Neutrophil (primary cell): ENCODE measurements around the gene CCDC78.

Experiments used
- H3K27ac ChIP-seq: fragments of 200-600 bp; sonication (generic); 2 replicates; pipeline ENCODE4 v1.5.1; 2016; ENCODE audit warnings: mild to moderate bottlenecking, moderate library complexity
- H3K27me3 ChIP-seq: fragments of 200-600 bp; sonication (generic); 2 replicates; pipeline ENCODE4 v1.6.0; 2016; ENCODE audit warnings: mild to moderate bottlenecking
- H3K36me3 ChIP-seq: fragments of 200-600 bp; sonication (generic); 2 replicates; pipeline ENCODE4 v1.5.1; 2017
- H3K4me1 ChIP-seq, 2 experiments: fragments of 200-600 bp in 1 of 2; sonication (generic) in 1 of 2; 1 replicate in 1 of 2; 2 replicates in 1 of 2; pipeline versions ENCODE4 v1.5.1 to v1.6.1; 2013 to 2016; ENCODE audit warnings: low read depth in 1 of 2, low read length in 1 of 2, mild to moderate bottlenecking in 1 of 2, moderate library complexity in 1 of 2; ENCODE audit not compliant: control insufficient read depth in 1 of 2, insufficient read depth in 1 of 2
- H3K4me3 ChIP-seq, 2 experiments: fragments of 200-600 bp in 1 of 2; sonication (generic) in 1 of 2; 1 replicate in 1 of 2; 2 replicates in 1 of 2; pipeline ENCODE4 v1.5.1; 2013 to 2016; ENCODE audit warnings: low read depth in 1 of 2, low read length in 1 of 2, mild to moderate bottlenecking in 1 of 2, moderate library complexity in 1 of 2
- H3K9me3 ChIP-seq: fragments of 200-600 bp; sonication (generic); 2 replicates; pipeline ENCODE4 v1.5.1; 2016
- CTCF ChIP-seq: fragments of 200-600 bp; sonication (generic); IDR thresholded peaks from 2 replicates; pipeline ENCODE4 v1.5.1; 2016; ENCODE audit warnings: antibody characterized with exemption

The CCDC78 gene

DNA sequence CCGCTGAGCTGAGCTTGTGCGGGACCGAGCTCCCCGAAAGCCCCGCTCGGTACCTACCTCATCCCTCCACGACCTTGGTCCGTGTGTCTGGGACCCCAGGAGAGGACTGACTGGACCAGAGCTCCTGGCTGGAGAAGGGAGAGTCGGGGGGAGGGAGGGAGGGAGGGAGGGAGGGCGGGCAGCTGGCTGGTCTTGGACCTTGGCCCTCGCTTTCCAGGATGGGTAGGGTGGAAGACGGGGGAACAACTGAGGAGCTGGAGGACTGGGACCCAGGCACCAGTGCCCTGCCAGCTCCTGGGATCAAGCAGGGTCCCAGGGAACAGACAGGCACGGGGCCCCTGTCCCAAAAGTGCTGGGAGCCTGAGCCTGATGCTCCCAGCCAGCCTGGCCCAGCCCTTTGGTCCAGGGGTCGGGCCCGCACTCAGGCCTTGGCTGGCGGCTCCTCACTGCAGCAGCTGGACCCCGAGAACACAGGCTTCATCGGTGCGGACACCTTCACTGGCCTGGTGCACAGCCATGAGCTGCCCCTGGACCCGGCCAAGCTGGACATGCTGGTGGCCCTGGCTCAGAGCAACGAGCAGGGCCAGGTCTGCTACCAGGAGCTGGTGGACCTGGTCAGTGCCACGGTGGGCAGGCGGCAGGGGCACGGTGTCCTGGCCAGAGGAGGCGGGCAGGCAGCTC is 50.2 kb downstream of the CCDC78 start:
- Histone ChIP-seq H3K4me3 (no peak overlapping the region), H3K36me3 (peaks cover 37% of the 10 kb centered on the region), H3K27me3 (peaks cover 44% of the 10 kb centered on the region), H3K27ac (no peak overlapping the region), H3K4me1 (peaks cover 17 to 46% of the 10 kb centered on the region in 2 experiments), H3K9me3 (no peaks in the 10 kb centered on the region)
- no peak for TF ChIP-seq CTCF

DNA sequence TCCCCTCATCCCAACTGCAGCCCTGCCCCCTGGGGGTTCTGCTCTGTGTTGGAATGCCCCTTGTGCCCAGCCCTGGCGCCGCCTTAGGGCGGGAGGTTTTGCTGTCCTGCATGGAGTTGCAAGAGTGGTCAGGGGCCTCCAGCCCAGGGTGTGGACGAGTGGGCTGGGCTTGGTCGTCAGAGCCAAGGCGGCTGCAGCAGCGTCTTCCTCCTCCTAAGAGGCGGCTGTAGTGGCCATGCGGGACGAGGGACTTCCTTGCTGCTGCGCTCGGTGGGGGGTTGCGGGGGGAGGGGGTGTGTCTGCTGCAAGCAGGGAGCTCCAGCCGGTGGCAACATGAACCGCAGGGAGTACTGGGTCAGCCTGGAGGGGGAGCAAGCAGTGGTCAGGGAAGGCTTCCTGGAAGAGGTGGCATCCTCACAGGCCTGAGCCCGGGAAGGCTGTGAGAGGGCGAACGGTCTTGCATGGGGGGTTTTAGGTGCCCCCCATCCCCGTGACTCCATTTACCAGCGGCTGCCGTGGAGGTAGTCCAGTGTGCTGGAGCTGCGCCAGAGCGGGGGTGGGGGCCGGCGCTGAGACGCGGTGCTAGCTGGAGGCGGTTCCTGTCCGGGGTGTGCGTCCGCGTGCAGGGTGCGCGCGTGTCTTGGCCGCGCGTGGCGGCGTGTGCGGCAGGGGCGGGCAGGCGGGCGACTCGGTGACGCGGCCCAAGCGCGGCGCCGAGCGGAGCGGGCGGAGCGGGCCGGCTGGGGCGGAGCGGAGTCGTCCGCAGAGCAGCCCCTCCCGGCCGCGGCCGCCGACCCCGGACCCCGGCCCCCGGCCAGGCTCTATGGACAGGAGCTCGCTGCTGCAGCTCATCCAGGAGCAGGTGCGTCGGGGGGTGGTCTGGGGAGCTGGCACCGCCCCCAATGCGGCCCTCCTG is 51.0 kb downstream of the CCDC78 start, which contains the start of gene RHBDL1:
RHBDL1 (plus strand) TSS at position 704 of the 916 bp plus-strand sequence; CDS start at position 824, 120 bp downstream.
- Histone ChIP-seq H3K36me3 (peaks cover 45% of the 10 kb centered on the region), H3K9me3 (no peaks in the 10 kb centered on the region), H3K4me3 (no peak within 1 kb of the TSS), H3K27ac (no peak within 1 kb of the TSS), H3K4me1 (peaks cover 11 to 41% of the 10 kb centered on the region in 2 experiments), H3K27me3 (peaks cover 44% of the 10 kb centered on the region)
- TF ChIP-seq CTCF = no peak

- peaks cover 54% of the 10 kb centered on the region for H3K36me3 ChIP-seq
- H3K27me3 ChIP-seq = peaks cover 44% of the 10 kb centered on the region
- H3K4me1 ChIP-seq = peaks cover 11 to 35% of the 10 kb centered on the region in 2 experiments
- no peaks in the 10 kb centered on the region for H3K9me3 ChIP-seq
- no peak overlapping the region for H3K27ac ChIP-seq
- no peak overlapping the region for H3K4me3 ChIP-seq
- TF ChIP-seq CTCF = no peak
These were observed 51.9 kb downstream of the CCDC78 start for GRCh38 chr16:674214-674881.

- H3K9me3 ChIP-seq = no peaks in the 10 kb centered on the region
- TF ChIP-seq CTCF = no peak
- H3K36me3 ChIP-seq = peaks cover 56% of the 10 kb centered on the region
- H3K27me3 ChIP-seq = peaks cover 44% of the 10 kb centered on the region
- no peak overlapping the region for H3K4me3 ChIP-seq
- H3K27ac ChIP-seq = no peak overlapping the region
- peaks cover 19 to 39% of the 10 kb centered on the region in 2 experiments for H3K4me1 ChIP-seq
These were observed 52.7 kb downstream of the CCDC78 start for GRCh38 chr16:673399-673991.

DNA sequence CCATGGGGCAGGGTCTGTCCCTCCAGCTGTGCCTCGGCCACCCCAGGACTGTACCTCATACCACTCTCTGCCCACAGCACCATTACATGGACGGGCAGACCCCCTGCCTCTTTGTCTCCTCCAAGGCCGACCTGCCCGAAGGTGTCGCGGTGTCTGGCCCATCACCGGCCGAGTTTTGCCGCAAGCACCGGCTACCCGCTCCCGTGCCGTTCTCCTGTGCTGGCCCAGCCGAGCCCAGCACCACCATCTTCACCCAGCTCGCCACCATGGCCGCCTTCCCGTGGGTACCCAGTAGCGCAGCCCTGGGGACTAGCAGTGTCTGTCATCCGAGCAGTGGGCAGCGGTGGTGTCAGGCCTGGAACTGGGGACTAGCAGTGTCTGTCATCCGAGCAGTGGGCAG is 53.4 kb downstream of the CCDC78 start:
- Histone ChIP-seq H3K27me3 (peaks cover 39% of the 10 kb centered on the region), H3K27ac (no peak overlapping the region), H3K4me1 (peaks cover 23 to 45% of the 10 kb centered on the region in 2 experiments), H3K9me3 (no peaks in the 10 kb centered on the region), H3K36me3 (peaks cover 56% of the 10 kb centered on the region), H3K4me3 (no peak overlapping the region)
- no peak for TF ChIP-seq CTCF
